ENCODE measurements around the gene DPF3. TPM values are rescaled to one million over a fixed set of nuclear protein-coding genes. Genes with fewer than 3 reads are reported as not detected.

DPF3 gene
- total and polyA plus RNA-seq, 2 of the 13 experiments (the other 11 are each of a cell fraction or from before 2014, with no cell fraction given): 0.09 to 0.60 TPM

DNA sequence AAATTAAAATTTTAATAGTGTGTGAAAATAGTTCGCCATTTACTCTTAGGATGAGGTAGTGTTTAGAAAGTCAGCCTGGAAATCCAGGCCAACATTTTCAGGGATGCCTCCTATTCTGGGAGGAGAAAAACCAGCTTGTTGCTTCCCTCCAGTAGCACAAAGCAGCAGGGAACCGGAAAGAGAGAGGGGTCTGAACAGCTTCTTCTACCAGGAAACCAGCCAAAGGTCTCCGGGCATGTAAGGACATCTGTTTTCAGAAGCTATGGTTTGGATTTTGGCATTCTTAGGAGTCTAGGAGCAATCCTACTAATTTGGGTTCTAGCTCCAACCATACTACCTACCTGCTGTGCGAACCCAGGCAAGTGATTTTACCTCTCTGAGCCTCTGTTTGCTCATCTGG, 85.3 kb downstream of the DPF3 start:
- Histone ChIP-seq H2AFZ (ENCODE audit: low read length) (no peak overlapping the region), H3K27ac (ENCODE audit: extremely low read length, insufficient read depth, low read length) (no peak overlapping the region), H4K20me1 (ENCODE audit: insufficient read depth, low read length) (no peaks in the 10 kb centered on the region), H3K79me2 (ENCODE audit: insufficient read depth, low read length) (no peaks in the 10 kb centered on the region), H3K27me3 (ENCODE audit: control insufficient read depth in 1 of 2, insufficient read depth in 2 of 2, low read length in 2 of 2) (peaks cover 5 to 10% of the 10 kb centered on the region in 2 experiments; a peak in 3 of 5 replicates), H3K4me2 (ENCODE audit: low read depth, low read length) (no peak overlapping the region), H3K4me3 (replicated peaks in 1 of 3; ENCODE audit: insufficient read depth in 1 of 3, low read depth in 2 of 3, low read length in 3 of 3) (no peak overlapping the region), H3K9me3 (ENCODE audit: low read length) (no peaks in the 10 kb centered on the region), H3K4me1 (ENCODE audit: insufficient read depth, low read length) (0 out of 2 replicates have a peak, but pooled peaks cover 19% of the 10 kb centered on the region), H3K9ac (ENCODE audit: insufficient read depth, low read depth, low read length) (no peak overlapping the region), H3K36me3 (replicated peaks in 1 of 2; ENCODE audit: control insufficient read depth in 1 of 2, insufficient read depth in 2 of 2, low read length in 2 of 2) (no peaks in the 10 kb centered on the region)
- TF ChIP-seq, protein P1, sequence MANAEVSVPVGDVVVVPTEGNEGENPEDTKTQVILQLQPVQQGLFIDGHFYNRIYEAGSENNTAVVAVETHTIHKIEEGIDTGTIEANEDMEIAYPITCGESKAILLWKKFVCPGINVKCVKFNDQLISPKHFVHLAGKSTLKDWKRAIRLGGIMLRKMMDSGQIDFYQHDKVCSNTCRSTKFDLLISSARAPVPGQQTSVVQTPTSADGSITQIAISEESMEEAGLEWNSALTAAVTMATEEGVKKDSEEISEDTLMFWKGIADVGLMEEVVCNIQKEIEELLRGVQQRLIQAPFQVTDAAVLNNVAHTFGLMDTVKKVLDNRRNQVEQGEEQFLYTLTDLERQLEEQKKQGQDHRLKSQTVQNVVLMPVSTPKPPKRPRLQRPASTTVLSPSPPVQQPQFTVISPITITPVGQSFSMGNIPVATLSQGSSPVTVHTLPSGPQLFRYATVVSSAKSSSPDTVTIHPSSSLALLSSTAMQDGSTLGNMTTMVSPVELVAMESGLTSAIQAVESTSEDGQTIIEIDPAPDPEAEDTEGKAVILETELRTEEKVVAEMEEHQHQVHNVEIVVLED (CRISPR knock-in tag; IDR thresholded peaks at IDR 0.05; ENCODE audit: borderline replicate concordance): no peak
- no peak for TF ChIP-seq ZNF562 (CRISPR knock-in tag; IDR thresholded peaks at IDR 0.05; ENCODE audit: borderline replicate concordance)
- no peak for TF ChIP-seq ZNF792 (CRISPR knock-in tag; IDR thresholded peaks at IDR 0.05)
- TF ChIP-seq RBAK (CRISPR knock-in tag; IDR thresholded peaks at IDR 0.05): no peak
- TF ChIP-seq FOSL2 (CRISPR knock-in tag; IDR thresholded peaks at IDR 0.05): no peak
- TF ChIP-seq PRDM15 (CRISPR knock-in tag; IDR thresholded peaks at IDR 0.05): no peak
- TF ChIP-seq ESRRA (CRISPR knock-in tag; IDR thresholded peaks at IDR 0.05; ENCODE audit: low read depth): no peak
- TF ChIP-seq FOSL1 (CRISPR knock-in tag; IDR thresholded peaks at IDR 0.05; ENCODE audit: borderline replicate concordance): no peak
- TF ChIP-seq KDM3A (CRISPR knock-in tag; IDR thresholded peaks at IDR 0.05; ENCODE audit: low read depth): no peak
- no peak for TF ChIP-seq ZBTB3 (CRISPR knock-in tag; IDR thresholded peaks at IDR 0.05; ENCODE audit: borderline replicate concordance, low read depth)
- no peak for TF ChIP-seq MAF1 (CRISPR knock-in tag; IDR thresholded peaks at IDR 0.05; ENCODE audit: borderline replicate concordance)
- no peak for TF ChIP-seq PCBP2 (optimal IDR thresholded peaks at IDR 0.05; ENCODE audit: low read depth, low read length, poor library complexity, severe bottlenecking)
- TF ChIP-seq POLR2AphosphoS5 (IDR thresholded peaks at IDR 0.05; ENCODE audit: low read depth, low read length): no peak
- TF ChIP-seq PRMT3 (CRISPR knock-in tag; IDR thresholded peaks at IDR 0.05; ENCODE audit: borderline replicate concordance, low read depth): no peak
- TF ChIP-seq ZNF674 (CRISPR knock-in tag; IDR thresholded peaks at IDR 0.05; ENCODE audit: low read depth): no peak
- no peak for TF ChIP-seq HNRNPL (IDR thresholded peaks at IDR 0.05; ENCODE audit: low read depth, low read length)
- no peak for TF ChIP-seq ZNF280B (CRISPR knock-in tag; IDR thresholded peaks at IDR 0.05; ENCODE audit: borderline replicate concordance)
- no peak for TF ChIP-seq MATR3 (CRISPR knock-in tag; IDR thresholded peaks at IDR 0.05)
- TF ChIP-seq HDAC2 (CRISPR knock-in tag; IDR thresholded peaks at IDR 0.05): no peak
- no peak for TF ChIP-seq ZNF556 (CRISPR knock-in tag; IDR thresholded peaks at IDR 0.05; ENCODE audit: borderline replicate concordance)
- 40% methylated on average over 4 of the region's 4 CpGs for WGBS (ENCODE audit: low lambda C conversion rate)
- ChIA-PET POLR2A (no interaction called here), CTCF (ENCODE audit: low intra/inter-chr PET ratio, low total read pairs) (no interaction called here)
- ATAC-seq (no peak), DNase-seq (ENCODE audit: low spot score) (no peak), FAIRE-seq (no peak)
- in situ Hi-C loops (cut with HindIII; ENCODE audit: extremely low pct_ligation_motif_present, low pct_unique_long_range_greater_than_20kb) (no loop called here), intact Hi-C loops (cut with micrococcal nuclease; ENCODE audit: unreplicated experiment) (no loop called here)
- BruUV-seq (replicated peaks): no TSS peak
